ENCODE measurements around the gene KCNC1.

KCNC1 gene

GRCh38 chr11:17738151-17738973 lies 3.8 kb downstream of the KCNC1 start:
- no peak for DNase-seq (ENCODE audit: low spot score)

GRCh38 chr11:17739945-17740338 lies 5.4 kb downstream of the KCNC1 start:
- DNase-seq (ENCODE audit: low spot score), result no peak

GRCh38 chr11:17740649-17741235 lies 6.2 kb downstream of the KCNC1 start:
- DNase-seq (ENCODE audit: low spot score), result no peak

- DNase-seq (ENCODE audit: low spot score), result no peak
Observed at GRCh38 chr11:17741487-17741886, 6.9 kb downstream of the KCNC1 start.

- no peak for DNase-seq (ENCODE audit: low spot score)
Observed at GRCh38 chr11:17742019-17742418, 7.4 kb downstream of the KCNC1 start.

- DNase-seq (ENCODE audit: low spot score), result no peak
Observed at GRCh38 chr11:17743026-17743807, 8.6 kb downstream of the KCNC1 start.

- no peak for DNase-seq (ENCODE audit: low spot score)
Observed at GRCh38 chr11:17743808-17744119, 9.2 kb downstream of the KCNC1 start.

- DNase-seq (ENCODE audit: low spot score), result no peak
Observed at GRCh38 chr11:17744151-17744940, 9.8 kb downstream of the KCNC1 start.

- DNase-seq (ENCODE audit: low spot score), result no peak
Observed at GRCh38 chr11:17745023-17745772, 10.6 kb downstream of the KCNC1 start.

GRCh38 chr11:17746096-17746495 lies 11.5 kb downstream of the KCNC1 start:
- no peak for DNase-seq (ENCODE audit: low spot score)

- DNase-seq (ENCODE audit: low spot score), result no peak
Observed at GRCh38 chr11:17747131-17747955, 12.8 kb downstream of the KCNC1 start.

- no peak for DNase-seq (ENCODE audit: low spot score)
Observed at GRCh38 chr11:17748044-17748443, 13.5 kb downstream of the KCNC1 start.

GRCh38 chr11:17748761-17749721 lies 14.5 kb downstream of the KCNC1 start:
- DNase-seq (ENCODE audit: low spot score), result no peak

- no peak for DNase-seq (ENCODE audit: low spot score)
Observed at GRCh38 chr11:17750013-17750800, 15.6 kb downstream of the KCNC1 start.

GRCh38 chr11:17750801-17751165 lies 16.2 kb downstream of the KCNC1 start:
- no peak for DNase-seq (ENCODE audit: low spot score)

- DNase-seq (ENCODE audit: low spot score), result no peak
Observed at GRCh38 chr11:17751558-17751957, 17.0 kb downstream of the KCNC1 start.

GRCh38 chr11:17752144-17752543 lies 17.6 kb downstream of the KCNC1 start:
- DNase-seq (ENCODE audit: low spot score), result no peak

GRCh38 chr11:17753153-17753552 lies 18.6 kb downstream of the KCNC1 start:
- no peak for DNase-seq (ENCODE audit: low spot score)

- DNase-seq (ENCODE audit: low spot score), result no peak
Observed at GRCh38 chr11:17753641-17754040, 19.1 kb downstream of the KCNC1 start.

All from CD4-positive, alpha-beta T cell treated with Interleukin-15 for 4 hours (primary cell).